CD4-positive, CD25-positive, alpha-beta regulatory T cell (primary cell): Measurements from ENCODE around the gene STK4. TPM values are rescaled to one million over a fixed set of nuclear protein-coding genes. Genes with fewer than 3 reads are reported as not detected.

ENCODE experiments used
- ATAC-seq, 2 donors: fragments of 150-1000 bp; cut with Tn5 transposase; one replicate each; pipeline ENCODE4 v1.10.0; 2021; ENCODE audit warnings: low read depth in 2 of 2, moderate number of reproducible peaks in 2 of 2, moderate library complexity in 1 of 2
- DNase-seq, 3 donors: peaks; one replicate each; pipeline versions ENCODE4 v3.0.0 to v3.0.0-alpha.2; 2012 to 2022; ENCODE audit warnings: mixed read lengths in 1 of 3
- H3K27ac ChIP-seq: one replicate; pipeline ENCODE4 v1.7.0; 2013; ENCODE audit warnings: mild to moderate bottlenecking, low read length; ENCODE audit not compliant: insufficient read depth, poor library complexity, severe bottlenecking
- H3K27me3 ChIP-seq: one replicate; pipeline ENCODE4 v1.7.0; 2013; ENCODE audit warnings: low read length; ENCODE audit not compliant: control insufficient read depth, insufficient read depth
- H3K36me3 ChIP-seq: one replicate; pipeline ENCODE4 v1.7.0; 2013; ENCODE audit warnings: mild to moderate bottlenecking, low read length, moderate library complexity; ENCODE audit not compliant: control insufficient read depth, insufficient read depth
- H3K4me1 ChIP-seq: 2 replicates; pipeline ENCODE4 v1.7.0; 2013; ENCODE audit warnings: mild to moderate bottlenecking, low read length; ENCODE audit not compliant: insufficient read depth, control insufficient read depth, poor library complexity, severe bottlenecking
- H3K4me3 ChIP-seq: one replicate; pipeline ENCODE4 v1.7.0; 2013; ENCODE audit warnings: low read depth, mild to moderate bottlenecking, low read length, moderate library complexity
- H3K9me3 ChIP-seq, 2 experiments: 1 replicate in 1 of 2; 2 replicates in 1 of 2; pipeline ENCODE4 v1.7.0; 2013; ENCODE audit warnings: low read length in 2 of 2, mild to moderate bottlenecking in 1 of 2, moderate library complexity in 1 of 2; ENCODE audit not compliant: control insufficient read depth in 2 of 2
- H3K27ac Mint-ChIP-seq, 3 donors: one replicate each; pipeline ENCODE4 v1.8.0; 2020 to 2022; ENCODE audit warnings: mild to moderate bottlenecking in 3 of 3, mixed read lengths in 3 of 3, moderate library complexity in 2 of 3
- H3K27me3 Mint-ChIP-seq: one replicate; pipeline ENCODE4 v1.8.0; 2022; ENCODE audit warnings: mild to moderate bottlenecking, mixed read lengths
- H3K36me3 Mint-ChIP-seq: one replicate; pipeline ENCODE4 v1.8.0; 2020; ENCODE audit warnings: mixed read lengths
- H3K4me1 Mint-ChIP-seq, 4 donors: one replicate each; pipeline ENCODE4 v1.8.0; 2020 to 2022; ENCODE audit warnings: mixed read lengths in 4 of 4, mild to moderate bottlenecking in 1 of 4
- H3K4me3 Mint-ChIP-seq, 4 donors: one replicate each; pipeline ENCODE4 v1.8.0; 2020 to 2022; ENCODE audit warnings: mild to moderate bottlenecking in 4 of 4, mixed read lengths in 4 of 4, moderate library complexity in 3 of 4
- H3K9me3 Mint-ChIP-seq, 7 donors: one replicate each; pipeline ENCODE4 v1.8.0; 2020 to 2022; ENCODE audit warnings: mixed read lengths in 7 of 7, mild to moderate bottlenecking in 3 of 7, moderate library complexity in 2 of 7
- polyA plus RNA-seq, 4 donors: library from polyadenylated mRNA; unstranded; fragments of 300-500 nt; fragmentation: Illumina TruSeq; gene quantifications; one replicate each; pipeline ENCODE4 v1.2.3, GENCODE V29; 2021
- total RNA-seq: library from RNA; stranded (reverse); gene quantifications from one replicate; pipeline ENCODE4 v1.2.3, GENCODE V29; 2022

The STK4 gene
- total RNA-seq (375 TPM), polyA plus RNA-seq (100 to 1,000 TPM; 211 to 254 (median 227) TPM)

GRCh38 chr20:44966030-44966961, at the start of gene STK4:
STK4 (plus strand) TSS chr20:44966512; CDS start chr20:44966569, 57 bp downstream.
- peak; percentile 84 to 87 for ATAC-seq
- Mint-ChIP-seq H3K36me3 (peaks cover 32% of the 10 kb centered on the region), H3K27me3 (no peaks in the 10 kb centered on the region), H3K4me1 (peaks cover 13 to 52% (median 40%) of the 10 kb centered on the region in 4 donors), H3K27ac (peak within 1 kb of the TSS; percentile 94 to 98 (median 96)), H3K4me3 (peak within 1 kb of the TSS; percentile 96 to 98 (median 97)), H3K9me3 (peaks cover 0 to 1% (median 0%) of the 10 kb centered on the region in 7 donors)
- H3K27ac ChIP-seq: peak within 1 kb of the TSS; percentile 84
- peaks cover 31% of the 10 kb centered on the region for H3K4me1 ChIP-seq
- no peaks in the 10 kb centered on the region for H3K36me3 ChIP-seq
- peak; percentile 93 to 98 (median 96) for DNase-seq
- H3K9me3 ChIP-seq: no peaks in the 10 kb centered on the region
- H3K27me3 ChIP-seq: no peaks in the 10 kb centered on the region
- H3K4me3 ChIP-seq: peak within 1 kb of the TSS; percentile 97

- DNase-seq (no peak), ATAC-seq (no peak)
- no peaks in the 10 kb centered on the region for H3K9me3 ChIP-seq
- H3K27ac ChIP-seq: no peak overlapping the region
- Mint-ChIP-seq H3K27me3 (no peaks in the 10 kb centered on the region), H3K4me1 (peaks cover 7 to 18% (median 13%) of the 10 kb centered on the region in 4 donors), H3K4me3 (no peak overlapping the region), H3K9me3 (no peaks in the 10 kb centered on the region), H3K36me3 (peaks cover 6% of the 10 kb centered on the region), H3K27ac (no peak overlapping the region)
- no peak overlapping the region for H3K4me3 ChIP-seq
- peaks cover 17% of the 10 kb centered on the region for H3K36me3 ChIP-seq
- no peaks in the 10 kb centered on the region for H3K4me1 ChIP-seq
- no peaks in the 10 kb centered on the region for H3K27me3 ChIP-seq
Observed at GRCh38 chr20:44916586-44916985, 49.7 kb upstream of the STK4 start.

- Mint-ChIP-seq H3K27ac (no peak overlapping the region), H3K9me3 (no peaks in the 10 kb centered on the region), H3K4me3 (no peak overlapping the region), H3K27me3 (no peaks in the 10 kb centered on the region), H3K4me1 (peaks cover 7 to 17% (median 12%) of the 10 kb centered on the region in 4 donors), H3K36me3 (peaks cover 6% of the 10 kb centered on the region)
- Histone ChIP-seq H3K4me1 (no peaks in the 10 kb centered on the region), H3K4me3 (no peak overlapping the region), H3K27ac (no peak overlapping the region), H3K27me3 (no peaks in the 10 kb centered on the region), H3K36me3 (peaks cover 17% of the 10 kb centered on the region), H3K9me3 (no peaks in the 10 kb centered on the region)
- ATAC-seq (no peak), DNase-seq (no peak)
Observed at GRCh38 chr20:44917399-44917798, 48.9 kb upstream of the STK4 start.

DNA sequence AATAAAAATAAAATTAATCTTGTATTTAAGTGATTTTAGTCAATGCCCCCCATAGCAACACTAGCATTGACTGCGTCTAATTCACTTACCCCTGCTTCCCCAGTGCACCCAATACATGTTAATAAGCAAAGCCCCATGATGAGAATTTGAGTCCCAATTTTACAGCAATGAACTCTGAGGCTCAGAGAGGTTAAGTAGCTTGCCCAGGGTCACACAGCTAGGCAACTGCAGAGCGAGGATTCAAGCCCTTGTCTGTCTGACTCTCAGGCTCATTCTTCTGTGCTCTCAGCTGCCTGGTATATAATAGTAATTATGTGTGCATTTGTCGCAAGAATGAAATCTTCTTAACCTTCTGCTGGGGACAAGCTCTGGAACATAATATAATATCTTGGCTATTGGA, 48.0 kb upstream of the STK4 start:
- H3K27ac ChIP-seq: no peak overlapping the region
- Mint-ChIP-seq H3K9me3 (no peaks in the 10 kb centered on the region), H3K4me1 (peaks cover 7 to 17% (median 12%) of the 10 kb centered on the region in 4 donors), H3K36me3 (peaks cover 13% of the 10 kb centered on the region), H3K27me3 (no peaks in the 10 kb centered on the region), H3K4me3 (no peak overlapping the region), H3K27ac (no peak overlapping the region)
- H3K4me3 ChIP-seq: no peak overlapping the region
- DNase-seq (no peak), ATAC-seq (no peak)
- H3K36me3 ChIP-seq: peaks cover 18% of the 10 kb centered on the region
- H3K4me1 ChIP-seq: no peaks in the 10 kb centered on the region
- H3K27me3 ChIP-seq: no peaks in the 10 kb centered on the region
- no peaks in the 10 kb centered on the region for H3K9me3 ChIP-seq

DNA sequence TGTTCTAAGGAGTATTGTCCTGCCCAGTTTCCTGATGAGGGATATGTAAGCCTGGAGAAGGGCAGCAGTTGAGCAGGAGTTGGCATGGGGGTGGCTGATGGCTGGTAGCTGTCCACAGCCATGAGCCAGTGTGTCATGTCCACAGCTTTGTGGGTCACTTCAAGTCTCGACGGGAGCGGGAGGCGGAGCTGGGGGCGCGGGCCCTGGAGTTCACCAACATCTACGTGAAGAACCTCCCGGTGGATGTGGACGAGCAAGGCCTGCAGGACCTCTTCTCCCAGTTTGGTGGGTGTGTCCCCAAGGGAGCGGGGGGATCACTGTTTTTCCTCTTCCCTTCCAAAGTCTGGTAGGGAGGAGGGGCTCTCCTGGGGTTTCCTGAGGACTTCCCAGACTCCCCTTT, 47.6 kb upstream of the STK4 start:
- H3K27me3 Mint-ChIP-seq: no peaks in the 10 kb centered on the region
- H3K27ac Mint-ChIP-seq: no peak overlapping the region
- no peaks in the 10 kb centered on the region for H3K9me3 ChIP-seq
- no peak for DNase-seq
- H3K4me3 ChIP-seq: no peak overlapping the region
- no peaks in the 10 kb centered on the region for H3K4me1 ChIP-seq
- peaks cover 7 to 15% (median 11%) of the 10 kb centered on the region in 4 donors for H3K4me1 Mint-ChIP-seq
- no peak overlapping the region for H3K4me3 Mint-ChIP-seq
- H3K36me3 Mint-ChIP-seq: peaks cover 9% of the 10 kb centered on the region
- no peaks in the 10 kb centered on the region for H3K9me3 Mint-ChIP-seq
- no peak for ATAC-seq
- peaks cover 15% of the 10 kb centered on the region for H3K36me3 ChIP-seq
- H3K27ac ChIP-seq: no peak overlapping the region
- H3K27me3 ChIP-seq: no peaks in the 10 kb centered on the region

DNA sequence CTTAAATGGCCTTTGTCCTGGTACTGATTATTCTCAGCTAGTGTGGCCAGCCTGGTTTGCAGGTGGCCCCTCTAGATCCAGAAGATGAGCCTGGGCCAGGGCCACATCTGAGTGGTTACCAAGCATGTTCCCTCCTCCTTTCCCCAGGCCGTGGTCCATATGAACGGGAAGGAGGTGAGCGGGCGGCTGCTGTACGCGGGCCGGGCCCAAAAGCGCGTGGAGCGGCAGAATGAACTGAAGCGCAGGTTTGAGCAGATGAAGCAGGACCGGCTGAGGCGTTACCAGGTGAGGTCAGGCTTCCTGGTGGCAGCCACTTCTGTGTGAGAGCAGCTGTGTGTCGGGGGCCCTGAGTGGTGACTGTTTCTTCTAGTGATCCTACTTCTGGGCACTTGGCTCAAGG, 44.9 kb upstream of the STK4 start:
- Histone ChIP-seq H3K36me3 (peaks cover 15% of the 10 kb centered on the region), H3K27me3 (no peaks in the 10 kb centered on the region), H3K4me1 (no peaks in the 10 kb centered on the region), H3K9me3 (no peaks in the 10 kb centered on the region), H3K27ac (no peak overlapping the region), H3K4me3 (no peak overlapping the region)
- no peak for ATAC-seq
- Mint-ChIP-seq H3K36me3 (peaks cover 14% of the 10 kb centered on the region), H3K27ac (no peak overlapping the region), H3K4me1 (no peaks in the 10 kb centered on the region), H3K9me3 (no peaks in the 10 kb centered on the region), H3K4me3 (no peak overlapping the region), H3K27me3 (no peaks in the 10 kb centered on the region)
- DNase-seq: no peak

DNA sequence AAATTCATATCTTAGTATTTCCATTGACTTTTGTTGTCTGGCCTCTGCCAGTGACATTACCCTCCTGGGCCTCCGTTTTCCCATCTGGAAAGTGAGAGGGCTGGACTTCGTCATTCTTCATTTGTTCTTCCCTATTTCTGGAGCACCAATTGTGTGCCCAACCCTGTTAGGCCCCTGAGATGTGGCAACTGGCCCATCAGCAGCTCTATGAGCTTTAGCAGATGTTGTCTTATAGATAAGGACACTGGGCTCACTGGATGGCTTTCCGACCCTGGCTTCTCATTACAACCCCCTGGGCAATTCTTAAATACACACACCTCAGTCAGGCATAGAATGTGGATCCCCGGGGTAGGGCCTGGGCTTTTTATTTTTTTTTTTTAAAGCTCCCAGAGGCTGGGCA, 41.8 kb upstream of the STK4 start:
- no peaks in the 10 kb centered on the region for H3K4me1 ChIP-seq
- Mint-ChIP-seq H3K36me3 (peaks cover 14% of the 10 kb centered on the region), H3K4me3 (no peak overlapping the region), H3K27ac (no peak overlapping the region), H3K4me1 (no peaks in the 10 kb centered on the region), H3K27me3 (no peaks in the 10 kb centered on the region), H3K9me3 (no peaks in the 10 kb centered on the region)
- no peaks in the 10 kb centered on the region for H3K27me3 ChIP-seq
- H3K27ac ChIP-seq: no peak overlapping the region
- no peak overlapping the region for H3K4me3 ChIP-seq
- no peak for DNase-seq
- ATAC-seq: no peak
- no peaks in the 10 kb centered on the region for H3K9me3 ChIP-seq
- peaks cover 10% of the 10 kb centered on the region for H3K36me3 ChIP-seq

- H3K27me3 Mint-ChIP-seq: no peaks in the 10 kb centered on the region
- H3K4me3 Mint-ChIP-seq: no peak overlapping the region
- Histone ChIP-seq H3K27me3 (no peaks in the 10 kb centered on the region), H3K9me3 (no peaks in the 10 kb centered on the region), H3K4me1 (no peaks in the 10 kb centered on the region), H3K36me3 (peaks cover 9% of the 10 kb centered on the region), H3K27ac (no peak overlapping the region), H3K4me3 (no peak overlapping the region)
- DNase-seq: no peak
- H3K27ac Mint-ChIP-seq: no peak overlapping the region
- ATAC-seq: no peak
- peaks cover 17% of the 10 kb centered on the region for H3K36me3 Mint-ChIP-seq
- no peaks in the 10 kb centered on the region for H3K4me1 Mint-ChIP-seq
- no peaks in the 10 kb centered on the region for H3K9me3 Mint-ChIP-seq
Observed at GRCh38 chr20:44928595-44928994, 37.7 kb upstream of the STK4 start.
